GM11168 (cell line): ENCODE results near the gene SBK3.

Experiments used
- in situ Hi-C: fragments of 300-500 bp; cut with MboI; formaldehyde crosslinking; loops from one replicate; pipeline ENCODE4 v1.12.0; 2022; ENCODE audit warnings: low sequenced_read_pairs; ENCODE audit not compliant: unreplicated experiment

The SBK3 gene

DNA sequence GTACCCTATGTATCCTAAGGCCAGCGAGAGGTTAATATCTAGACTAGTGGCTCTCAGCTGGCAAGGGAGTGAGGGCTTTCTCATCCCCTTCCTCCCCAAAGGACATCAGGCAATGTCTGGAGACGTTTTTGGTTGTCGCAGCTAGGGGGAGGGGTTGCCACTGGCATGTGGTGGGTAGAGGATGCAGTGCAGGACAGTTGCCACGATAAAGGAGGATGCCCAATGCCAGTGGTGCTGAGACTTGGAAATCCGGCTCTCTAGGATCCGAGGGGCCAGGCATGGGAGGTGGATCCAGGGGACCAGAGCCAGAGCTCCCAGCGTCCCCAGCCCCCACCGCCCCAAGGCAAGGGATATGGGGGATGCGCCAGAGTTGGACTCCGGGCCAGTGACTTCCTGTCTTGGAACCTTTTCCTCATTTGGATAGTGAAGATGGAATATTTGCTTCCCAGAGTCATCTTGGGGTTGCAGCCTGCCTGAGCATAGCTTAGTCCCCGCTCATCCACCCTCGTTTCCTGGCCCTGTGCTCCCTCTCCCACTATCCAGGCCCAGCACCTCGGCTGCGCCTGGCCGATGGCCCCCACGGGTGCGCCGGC, 52.2 kb downstream of the SBK3 start:
- in situ Hi-C loops, result no loop called here

GRCh38 chr19:55492362-55492944, 52.9 kb downstream of the SBK3 start:
- in situ Hi-C loops, result no loop called here

DNA sequence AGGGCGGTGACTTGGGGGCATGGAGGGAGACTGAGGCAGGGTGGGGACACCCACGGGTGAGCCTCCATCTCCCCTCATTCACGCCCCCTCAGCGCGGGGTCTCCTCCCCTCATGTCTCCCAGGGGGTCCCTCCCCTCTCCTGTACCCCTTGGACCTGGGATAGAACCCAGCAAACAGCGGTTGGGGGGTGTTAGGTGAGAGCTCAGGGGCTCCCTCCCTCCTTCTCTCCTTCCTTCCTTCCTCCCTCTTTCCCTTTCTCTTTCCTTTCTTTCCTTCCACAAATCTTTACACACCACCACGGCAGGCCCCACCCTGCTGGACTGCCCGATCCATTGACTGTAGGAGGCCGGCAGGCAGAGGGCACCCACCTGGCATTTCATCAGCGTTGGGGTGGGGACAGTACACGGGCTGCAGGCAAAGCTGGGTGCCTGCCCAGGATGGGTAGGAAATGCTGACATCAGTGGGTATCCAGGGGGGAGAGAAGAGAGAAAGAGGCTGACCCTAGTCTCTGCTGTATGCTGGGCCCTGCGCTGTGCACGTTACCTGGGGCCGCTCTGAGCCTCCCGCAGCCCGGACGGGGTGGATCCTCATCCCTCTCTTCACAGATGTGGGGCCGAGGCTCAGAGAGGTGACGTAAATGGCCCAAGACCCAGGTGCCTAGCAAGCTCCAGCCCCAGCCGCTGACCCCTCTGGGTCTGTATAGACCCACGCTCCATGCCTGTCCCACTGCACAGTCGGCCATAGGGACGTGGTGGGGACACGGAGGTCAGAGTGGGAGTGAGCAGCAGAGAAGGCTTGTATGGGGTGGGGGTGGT, 53.6 kb downstream of the SBK3 start:
- in situ Hi-C loops, result no loop called here
